Measurements from ENCODE around the gene GRPR.

The GRPR gene

GRCh38 chrX:16112428-16112827, 10.9 kb upstream of the GRPR start:
- Histone ChIP-seq H3K9me3 (replicated peaks; ENCODE audit: low read length) (no peaks in the 10 kb centered on the region), H3K4me2 (ENCODE audit: low read length) (no peak overlapping the region), H3K4me1 (ENCODE audit: control insufficient read depth, insufficient read depth, low read length) (no peaks in the 10 kb centered on the region), H3K4me3 (ENCODE audit: low read length) (no peak overlapping the region), H3K27me3 (ENCODE audit: control insufficient read depth, insufficient read depth, low read length) (no peaks in the 10 kb centered on the region), H3K36me3 (ENCODE audit: insufficient read depth, low read length) (no peaks in the 10 kb centered on the region), H3K9ac (ENCODE audit: low read depth, low read length) (no peak overlapping the region)

- no peak overlapping the region for H3K9ac ChIP-seq (ENCODE audit: low read depth, low read length)
- no peaks in the 10 kb centered on the region for H3K27me3 ChIP-seq (ENCODE audit: control insufficient read depth, insufficient read depth, low read length)
- H3K4me1 ChIP-seq (ENCODE audit: control insufficient read depth, insufficient read depth, low read length), result no peaks in the 10 kb centered on the region
- no peak overlapping the region for H3K4me2 ChIP-seq (ENCODE audit: low read length)
- no peak overlapping the region for H3K4me3 ChIP-seq (ENCODE audit: low read length)
- no peaks in the 10 kb centered on the region for H3K9me3 ChIP-seq (replicated peaks; ENCODE audit: low read length)
- no peaks in the 10 kb centered on the region for H3K36me3 ChIP-seq (ENCODE audit: insufficient read depth, low read length)
Observed at GRCh38 chrX:16113978-16114565, 9.3 kb upstream of the GRPR start.

- H3K36me3 ChIP-seq (ENCODE audit: insufficient read depth, low read length), result no peaks in the 10 kb centered on the region
- H3K9me3 ChIP-seq (replicated peaks; ENCODE audit: low read length), result no peaks in the 10 kb centered on the region
- H3K4me2 ChIP-seq (ENCODE audit: low read length), result no peak overlapping the region
- no peak overlapping the region for H3K9ac ChIP-seq (ENCODE audit: low read depth, low read length)
- no peak overlapping the region for H3K4me3 ChIP-seq (ENCODE audit: low read length)
- no peaks in the 10 kb centered on the region for H3K27me3 ChIP-seq (ENCODE audit: control insufficient read depth, insufficient read depth, low read length)
- H3K4me1 ChIP-seq (ENCODE audit: control insufficient read depth, insufficient read depth, low read length), result no peaks in the 10 kb centered on the region
Observed at GRCh38 chrX:16114611-16115010, 8.8 kb upstream of the GRPR start.

- H3K4me2 ChIP-seq (ENCODE audit: low read length), result no peak overlapping the region
- no peaks in the 10 kb centered on the region for H3K36me3 ChIP-seq (ENCODE audit: insufficient read depth, low read length)
- H3K9ac ChIP-seq (ENCODE audit: low read depth, low read length), result no peak overlapping the region
- no peaks in the 10 kb centered on the region for H3K4me1 ChIP-seq (ENCODE audit: control insufficient read depth, insufficient read depth, low read length)
- no peaks in the 10 kb centered on the region for H3K27me3 ChIP-seq (ENCODE audit: control insufficient read depth, insufficient read depth, low read length)
- H3K9me3 ChIP-seq (replicated peaks; ENCODE audit: low read length), result no peaks in the 10 kb centered on the region
- no peak overlapping the region for H3K4me3 ChIP-seq (ENCODE audit: low read length)
Observed at GRCh38 chrX:16119353-16120220, 3.8 kb upstream of the GRPR start.

GRCh38 chrX:16120431-16120830, 2.9 kb upstream of the GRPR start:
- Histone ChIP-seq H3K36me3 (ENCODE audit: insufficient read depth, low read length) (no peaks in the 10 kb centered on the region), H3K27me3 (ENCODE audit: control insufficient read depth, insufficient read depth, low read length) (no peaks in the 10 kb centered on the region), H3K4me1 (ENCODE audit: control insufficient read depth, insufficient read depth, low read length) (no peaks in the 10 kb centered on the region), H3K4me2 (ENCODE audit: low read length) (no peak overlapping the region), H3K9me3 (replicated peaks; ENCODE audit: low read length) (no peaks in the 10 kb centered on the region), H3K4me3 (ENCODE audit: low read length) (no peak overlapping the region), H3K9ac (ENCODE audit: low read depth, low read length) (no peak overlapping the region)

GRCh38 chrX:16124201-16124600, 836 bp downstream of the GRPR start:
- Histone ChIP-seq H3K4me2 (ENCODE audit: low read length) (no peak overlapping the region), H3K9me3 (replicated peaks; ENCODE audit: low read length) (no peaks in the 10 kb centered on the region), H3K9ac (ENCODE audit: low read depth, low read length) (no peak overlapping the region), H3K4me3 (ENCODE audit: low read length) (no peak overlapping the region), H3K27me3 (ENCODE audit: control insufficient read depth, insufficient read depth, low read length) (no peaks in the 10 kb centered on the region), H3K36me3 (ENCODE audit: insufficient read depth, low read length) (no peaks in the 10 kb centered on the region), H3K4me1 (ENCODE audit: control insufficient read depth, insufficient read depth, low read length) (no peaks in the 10 kb centered on the region)

- Histone ChIP-seq H3K4me1 (ENCODE audit: control insufficient read depth, insufficient read depth, low read length) (no peaks in the 10 kb centered on the region), H3K36me3 (ENCODE audit: insufficient read depth, low read length) (no peaks in the 10 kb centered on the region), H3K4me2 (ENCODE audit: low read length) (no peak overlapping the region), H3K27me3 (ENCODE audit: control insufficient read depth, insufficient read depth, low read length) (no peaks in the 10 kb centered on the region), H3K9ac (ENCODE audit: low read depth, low read length) (no peak overlapping the region), H3K9me3 (replicated peaks; ENCODE audit: low read length) (no peaks in the 10 kb centered on the region), H3K4me3 (ENCODE audit: low read length) (no peak overlapping the region)
Observed at GRCh38 chrX:16125520-16126149, 2.3 kb downstream of the GRPR start.

- peaks cover 10% of the 10 kb centered on the region for H3K27me3 ChIP-seq (ENCODE audit: control insufficient read depth, insufficient read depth, low read length)
- no peak overlapping the region for H3K4me3 ChIP-seq (ENCODE audit: low read length)
- no peak overlapping the region for H3K4me2 ChIP-seq (ENCODE audit: low read length)
- no peaks in the 10 kb centered on the region for H3K4me1 ChIP-seq (ENCODE audit: control insufficient read depth, insufficient read depth, low read length)
- H3K9ac ChIP-seq (ENCODE audit: low read depth, low read length), result no peak overlapping the region
- H3K9me3 ChIP-seq (replicated peaks; ENCODE audit: low read length), result no peaks in the 10 kb centered on the region
- no peaks in the 10 kb centered on the region for H3K36me3 ChIP-seq (ENCODE audit: insufficient read depth, low read length)
Observed at GRCh38 chrX:16130707-16131106, 7.3 kb downstream of the GRPR start.

GRCh38 chrX:16134936-16135335, 11.6 kb downstream of the GRPR start:
- no peak overlapping the region for H3K9ac ChIP-seq (ENCODE audit: low read depth, low read length)
- H3K36me3 ChIP-seq (ENCODE audit: insufficient read depth, low read length), result no peaks in the 10 kb centered on the region
- H3K4me2 ChIP-seq (ENCODE audit: low read length), result no peak overlapping the region
- H3K9me3 ChIP-seq (replicated peaks; ENCODE audit: low read length), result no peaks in the 10 kb centered on the region
- peaks cover 15% of the 10 kb centered on the region for H3K27me3 ChIP-seq (ENCODE audit: control insufficient read depth, insufficient read depth, low read length)
- H3K4me3 ChIP-seq (ENCODE audit: low read length), result no peak overlapping the region
- no peaks in the 10 kb centered on the region for H3K4me1 ChIP-seq (ENCODE audit: control insufficient read depth, insufficient read depth, low read length)

GRCh38 chrX:16136080-16136479, 12.7 kb downstream of the GRPR start:
- no peaks in the 10 kb centered on the region for H3K9me3 ChIP-seq (replicated peaks; ENCODE audit: low read length)
- H3K9ac ChIP-seq (ENCODE audit: low read depth, low read length), result no peak overlapping the region
- no peak overlapping the region for H3K4me2 ChIP-seq (ENCODE audit: low read length)
- no peaks in the 10 kb centered on the region for H3K36me3 ChIP-seq (ENCODE audit: insufficient read depth, low read length)
- H3K27me3 ChIP-seq (ENCODE audit: control insufficient read depth, insufficient read depth, low read length), result peaks cover 15% of the 10 kb centered on the region
- no peak overlapping the region for H3K4me3 ChIP-seq (ENCODE audit: low read length)
- H3K4me1 ChIP-seq (ENCODE audit: control insufficient read depth, insufficient read depth, low read length), result no peaks in the 10 kb centered on the region

- Histone ChIP-seq H3K4me1 (ENCODE audit: control insufficient read depth, insufficient read depth, low read length) (no peaks in the 10 kb centered on the region), H3K9ac (ENCODE audit: low read depth, low read length) (no peak overlapping the region), H3K27me3 (ENCODE audit: control insufficient read depth, insufficient read depth, low read length) (peaks cover 11% of the 10 kb centered on the region), H3K4me2 (ENCODE audit: low read length) (no peak overlapping the region), H3K36me3 (ENCODE audit: insufficient read depth, low read length) (no peaks in the 10 kb centered on the region), H3K4me3 (ENCODE audit: low read length) (no peak overlapping the region), H3K9me3 (replicated peaks; ENCODE audit: low read length) (no peaks in the 10 kb centered on the region)
Observed at GRCh38 chrX:16137416-16138107, 14.2 kb downstream of the GRPR start.
